GM19193 (cell line): ENCODE measurements around the gene MOG.

Experiments used
- POLR2A ChIP-seq: IDR thresholded peaks from 4 replicates; pipeline ENCODE4 v1.6.1; 2011; ENCODE audit not compliant: insufficient read depth, insufficient read length; ENCODE audit errors: extremely low read depth

MOG gene

DNA sequence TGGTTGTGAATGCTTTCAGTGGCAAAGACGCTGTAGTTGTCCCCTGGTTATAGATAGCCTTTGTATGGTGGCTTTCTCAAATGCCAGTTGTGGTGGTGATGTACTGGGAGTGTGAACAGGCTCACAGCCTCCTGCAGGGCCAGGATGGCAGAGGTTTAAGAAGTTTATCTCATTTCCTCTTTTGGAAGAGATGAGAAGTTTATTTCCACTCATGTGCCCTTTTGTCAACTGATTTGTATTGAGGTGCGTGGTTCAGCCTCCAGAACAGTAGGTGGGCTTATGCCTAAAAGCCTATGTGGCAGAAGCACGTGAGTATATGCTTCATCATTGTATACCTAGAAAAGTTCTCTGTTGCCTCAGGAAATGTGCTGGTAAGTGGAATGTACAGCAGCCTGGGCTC lies 37.7 kb downstream of the MOG start:
- no peak for TF ChIP-seq POLR2A

DNA sequence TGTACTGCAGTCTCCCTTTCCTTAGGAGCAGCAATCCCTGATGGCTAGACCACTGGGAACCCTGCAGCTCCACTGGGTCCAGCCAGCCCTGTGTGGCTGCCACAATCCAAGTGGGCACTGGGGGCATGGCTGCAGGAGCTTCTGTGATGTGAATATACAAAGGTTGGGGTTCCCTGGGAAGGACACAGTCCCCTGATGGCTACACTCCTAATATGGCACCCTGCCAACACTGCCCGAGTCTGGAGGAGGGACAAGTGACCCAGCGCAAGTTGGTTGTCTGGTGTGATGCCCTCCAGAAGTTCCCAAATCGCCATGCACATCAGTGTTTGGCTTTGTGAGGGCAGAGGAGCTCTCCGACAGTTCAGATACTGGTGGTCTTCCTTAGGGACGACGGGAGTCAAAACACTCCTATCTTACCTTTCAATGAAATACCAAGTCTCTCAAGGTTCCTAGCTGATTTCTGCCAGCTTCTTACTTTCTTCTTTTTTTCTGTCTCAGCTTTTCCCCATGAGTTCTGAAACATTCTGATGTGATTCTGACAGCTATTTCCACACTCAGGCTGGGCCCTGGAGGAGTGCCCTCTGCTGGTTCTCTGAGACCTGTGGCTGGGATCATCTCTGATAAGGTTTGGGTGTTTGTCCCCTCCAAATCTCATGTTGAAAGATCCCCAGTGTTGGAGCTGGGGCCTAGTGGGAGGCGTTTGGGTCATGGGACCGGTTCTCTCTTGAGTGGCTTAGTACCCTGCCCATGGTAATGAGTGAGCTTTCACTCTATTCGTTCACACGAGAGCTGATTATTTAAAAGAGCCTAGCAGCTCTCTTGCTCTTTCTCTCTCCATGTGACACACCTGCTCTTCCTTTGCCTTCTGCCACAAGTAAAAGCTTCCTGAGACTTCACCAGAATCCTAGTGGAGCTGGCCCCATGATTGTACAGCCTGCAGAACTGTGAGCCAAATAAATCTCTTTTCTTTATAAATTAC lies 39.5 kb downstream of the MOG start:
- no peak for TF ChIP-seq POLR2A

DNA sequence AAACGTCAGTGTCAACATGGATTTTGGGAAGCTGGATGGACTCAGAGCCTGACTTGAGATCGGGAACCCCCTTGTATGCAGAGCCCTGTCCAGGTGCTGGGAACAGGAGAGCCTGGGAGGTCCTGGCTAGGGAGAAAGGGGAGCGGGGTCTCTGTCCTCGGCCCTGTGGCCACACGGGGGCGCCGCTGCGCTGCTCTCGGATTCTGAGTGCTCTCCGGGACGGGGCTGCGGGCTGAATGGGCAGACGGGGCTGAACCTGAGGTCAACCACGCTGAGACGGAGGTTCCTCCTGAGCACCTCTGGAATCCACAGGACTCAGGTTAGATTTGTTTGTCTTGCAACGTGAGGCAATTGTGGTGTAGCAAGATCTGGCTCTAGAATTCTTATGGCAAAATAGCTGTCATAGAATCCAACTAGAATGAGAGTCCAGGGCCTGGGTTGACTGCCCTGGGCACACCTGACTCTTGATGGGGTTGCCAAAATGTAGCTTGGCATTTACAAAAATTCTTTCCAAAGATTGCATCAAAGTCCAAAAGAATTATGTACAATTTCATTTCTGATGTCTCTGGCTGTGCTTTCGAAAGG lies 45.7 kb downstream of the MOG start:
- TF ChIP-seq POLR2A = no peak

- no peak for TF ChIP-seq POLR2A
Observed at GRCh38 chr6:29705389-29706231, 48.7 kb downstream of the MOG start.

GRCh38 chr6:29708432-29709179 lies 51.7 kb downstream of the MOG start:
- no peak for TF ChIP-seq POLR2A

GRCh38 chr6:29709188-29709587 lies 52.3 kb downstream of the MOG start:
- no peak for TF ChIP-seq POLR2A

GRCh38 chr6:29710281-29710941 lies 53.5 kb downstream of the MOG start:
- TF ChIP-seq POLR2A = no peak

DNA sequence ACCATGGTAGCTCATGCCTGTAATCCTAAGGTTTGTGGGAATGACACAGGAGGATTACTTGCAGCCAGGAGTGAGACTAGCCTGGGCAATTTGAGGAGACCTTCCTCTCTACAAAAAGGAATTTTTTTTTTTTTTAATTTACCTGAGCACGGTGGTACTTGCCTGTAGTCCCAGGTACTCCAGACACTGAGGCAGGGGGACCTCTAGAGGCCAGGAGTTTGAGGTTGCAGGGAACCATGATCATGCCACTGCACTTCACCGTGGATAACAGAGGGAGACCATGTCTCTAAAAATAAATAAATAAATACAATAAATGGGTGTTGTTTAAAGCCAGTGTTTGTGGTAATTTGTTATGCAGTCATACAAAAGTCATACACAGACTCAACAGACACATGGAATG lies 64.0 kb downstream of the MOG start:
- no peak for TF ChIP-seq POLR2A
